Breast epithelium (tissue), 3 donors: Measurements from ENCODE around the gene ITPR1.

ENCODE experiments used
- CTCF ChIP-seq, 3 donors: fragments of 450-650 bp; IDR thresholded peaks; one replicate each; pipeline ENCODE4 v1.5.1; 2016 to 2017; ENCODE audit warnings: antibody characterized with exemption in 3 of 3, mild to moderate bottlenecking in 3 of 3, moderate library complexity in 3 of 3
- POLR2A ChIP-seq: fragments of 450-650 bp; IDR thresholded peaks from one replicate; pipeline ENCODE4 v1.6.1; 2016; ENCODE audit warnings: antibody characterized with exemption, mild to moderate bottlenecking, moderate library complexity
- POLR2AphosphoS5 ChIP-seq, 3 donors: sonication (generic); formaldehyde crosslinking; IDR thresholded peaks; one replicate each; pipeline ENCODE4 v1.6.1; 2017; ENCODE audit warnings: antibody characterized with exemption in 3 of 3

- TF ChIP-seq CTCF (IDR thresholded peaks at IDR 0.05) (no peak), POLR2AphosphoS5 (IDR thresholded peaks at IDR 0.05) (no peak), POLR2A (no peak)
These were observed 35.9 kb downstream of the ITPR1 start for GRCh38 chr3:4528819-4529600.
